ENCODE results near the gene IPO4. TPM values are rescaled to one million over a fixed set of nuclear protein-coding genes. Genes with fewer than 3 reads are reported as not detected.

The IPO4 gene
- total and polyA plus RNA-seq, 9 of the 15 experiments (the other 6 are each of a cell fraction or from before 2014, with no cell fraction given), result 7.3 to 122 (median 31.8) TPM

DNA sequence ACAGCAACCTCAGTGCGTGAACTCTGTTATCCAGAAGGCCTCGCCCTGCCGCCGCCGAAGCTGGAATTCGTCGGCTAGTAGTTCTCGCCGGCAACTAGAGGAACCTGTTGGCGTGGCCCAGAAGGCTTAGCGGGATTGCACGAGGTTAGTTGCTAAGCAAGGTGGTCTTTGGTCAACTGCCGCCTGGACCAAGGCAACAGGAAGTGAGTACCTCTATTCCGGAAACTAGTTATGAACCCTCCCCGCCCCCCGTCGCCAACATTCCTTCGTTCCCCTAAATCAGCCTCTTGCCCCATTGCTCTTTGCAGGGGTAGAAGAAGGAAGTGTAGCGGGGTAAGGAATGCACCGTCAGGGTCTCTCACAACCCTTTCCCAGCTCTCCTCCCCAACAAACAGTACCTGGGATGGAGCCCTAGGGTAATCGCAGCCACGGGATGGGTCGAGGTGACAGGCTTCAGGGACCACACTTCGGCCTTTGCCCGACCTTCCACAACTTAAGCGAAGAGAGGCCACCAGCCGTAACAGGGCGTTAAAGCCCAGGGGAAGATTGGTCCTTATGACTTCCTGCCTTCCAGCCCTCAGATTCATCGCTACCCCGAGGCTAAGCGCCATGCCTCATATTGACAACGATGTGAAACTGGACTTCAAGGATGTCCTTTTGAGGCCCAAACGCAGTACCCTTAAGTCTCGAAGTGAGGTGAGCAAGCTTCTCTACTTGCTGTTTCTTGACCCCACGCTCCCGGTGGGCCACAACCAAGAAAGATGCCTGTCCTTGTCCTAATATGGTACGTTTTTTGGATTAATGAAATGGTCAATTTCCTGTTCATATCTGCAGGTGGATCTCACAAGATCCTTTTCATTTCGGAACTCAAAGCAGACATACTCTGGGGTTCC, 44.3 kb upstream of the IPO4 start, which contains the start of gene GMPR2 (continued):
- TF ChIP-seq, protein P1, sequence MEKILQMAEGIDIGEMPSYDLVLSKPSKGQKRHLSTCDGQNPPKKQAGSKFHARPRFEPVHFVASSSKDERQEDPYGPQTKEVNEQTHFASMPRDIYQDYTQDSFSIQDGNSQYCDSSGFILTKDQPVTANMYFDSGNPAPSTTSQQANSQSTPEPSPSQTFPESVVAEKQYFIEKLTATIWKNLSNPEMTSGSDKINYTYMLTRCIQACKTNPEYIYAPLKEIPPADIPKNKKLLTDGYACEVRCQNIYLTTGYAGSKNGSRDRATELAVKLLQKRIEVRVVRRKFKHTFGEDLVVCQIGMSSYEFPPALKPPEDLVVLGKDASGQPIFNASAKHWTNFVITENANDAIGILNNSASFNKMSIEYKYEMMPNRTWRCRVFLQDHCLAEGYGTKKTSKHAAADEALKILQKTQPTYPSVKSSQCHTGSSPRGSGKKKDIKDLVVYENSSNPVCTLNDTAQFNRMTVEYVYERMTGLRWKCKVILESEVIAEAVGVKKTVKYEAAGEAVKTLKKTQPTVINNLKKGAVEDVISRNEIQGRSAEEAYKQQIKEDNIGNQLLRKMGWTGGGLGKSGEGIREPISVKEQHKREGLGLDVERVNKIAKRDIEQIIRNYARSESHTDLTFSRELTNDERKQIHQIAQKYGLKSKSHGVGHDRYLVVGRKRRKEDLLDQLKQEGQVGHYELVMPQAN (IDR thresholded peaks at IDR 0.05; ENCODE audit: borderline replicate concordance), result peak; percentile 37; the same call in 1 of the 2 replicates
- TF ChIP-seq SMAD4 (CRISPR knock-in tag; conservative IDR thresholded peaks at IDR 0.05) (0 out of 2 replicates have a peak, but pooled peaks have one; percentile 26), MYC (IDR thresholded peaks at IDR 0.05; ENCODE audit: low read depth, low read length) (peak; percentile 29; the same call in 1 of the 2 replicates), MYC (CRISPR knock-in tag; IDR thresholded peaks at IDR 0.05; ENCODE audit: borderline replicate concordance, low read depth) (no peak), ZBTB7A (IDR thresholded peaks at IDR 0.05; ENCODE audit: borderline replicate concordance, control insufficient read depth, low read depth, low read length) (peak; percentile 13; the same call in 1 of the 2 replicates), KAT7 (CRISPR knock-in tag; IDR thresholded peaks at IDR 0.05; ENCODE audit: borderline replicate concordance) (peak; percentile 62; the same call in 1 of the 2 replicates), EWSR1 (IDR thresholded peaks at IDR 0.05; ENCODE audit: borderline replicate concordance, low read depth, partially characterized antibody) (no peak), DIDO1 (tag; IDR thresholded peaks at IDR 0.05; ENCODE audit: low read depth) (0 out of 2 replicates have a peak, but pooled peaks have one; percentile 16), ATF1 (CRISPR knock-in tag; IDR thresholded peaks at IDR 0.05) (no peak), ATF1 (tag; IDR thresholded peaks at IDR 0.05) (peak; percentile 59; the same call in 1 of the 2 replicates), TBP (optimal IDR thresholded peaks at IDR 0.05; ENCODE audit: low read depth, low read length) (peak; percentile 5), NBN (IDR thresholded peaks at IDR 0.05; ENCODE audit: low read depth) (0 out of 2 replicates have a peak, but pooled peaks have one; percentile 21), SAP30 (IDR thresholded peaks at IDR 0.05; ENCODE audit: borderline replicate concordance, insufficient read depth, low read depth, low read length, poor library complexity, severe bottlenecking) (peak; percentile 6), RFX1 (IDR thresholded peaks at IDR 0.05) (peak; percentile 42; the same call in 1 of the 2 replicates), GABPA (tag; conservative IDR thresholded peaks at IDR 0.05; ENCODE audit: low read depth) (peak; percentile 93), ZFX (CRISPR knock-in tag; IDR thresholded peaks at IDR 0.05) (peak; percentile 66), ZNF77 (CRISPR knock-in tag; IDR thresholded peaks at IDR 0.05) (no peak), SUPT5H (IDR thresholded peaks at IDR 0.05) (peak; percentile 30), L3MBTL2 (IDR thresholded peaks at IDR 0.05) (peak; percentile 46), PHF8 (IDR thresholded peaks at IDR 0.05; ENCODE audit: borderline replicate concordance, low read length) (peak; percentile 74; the same call in 1 of the 2 replicates), BRCA1 (IDR thresholded peaks at IDR 0.05) (no peak), BRCA1 (CRISPR knock-in tag; IDR thresholded peaks at IDR 0.05) (no peak), ZBTB1 (CRISPR knock-in tag; IDR thresholded peaks at IDR 0.05; ENCODE audit: borderline replicate concordance, low read depth) (no peak), EP400 (IDR thresholded peaks at IDR 0.05) (peak; percentile 68)
- TF ChIP-seq, protein P2, sequence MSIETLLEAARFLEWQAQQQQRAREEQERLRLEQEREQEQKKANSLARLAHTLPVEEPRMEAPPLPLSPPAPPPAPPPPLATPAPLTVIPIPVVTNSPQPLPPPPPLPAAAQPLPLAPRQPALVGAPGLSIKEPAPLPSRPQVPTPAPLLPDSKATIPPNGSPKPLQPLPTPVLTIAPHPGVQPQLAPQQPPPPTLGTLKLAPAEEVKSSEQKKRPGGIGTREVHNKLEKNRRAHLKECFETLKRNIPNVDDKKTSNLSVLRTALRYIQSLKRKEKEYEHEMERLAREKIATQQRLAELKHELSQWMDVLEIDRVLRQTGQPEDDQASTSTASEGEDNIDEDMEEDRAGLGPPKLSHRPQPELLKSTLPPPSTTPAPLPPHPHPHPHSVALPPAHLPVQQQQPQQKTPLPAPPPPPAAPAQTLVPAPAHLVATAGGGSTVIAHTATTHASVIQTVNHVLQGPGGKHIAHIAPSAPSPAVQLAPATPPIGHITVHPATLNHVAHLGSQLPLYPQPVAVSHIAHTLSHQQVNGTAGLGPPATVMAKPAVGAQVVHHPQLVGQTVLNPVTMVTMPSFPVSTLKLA (conservative IDR thresholded peaks at IDR 0.05), result peak in 1 of 2 experiments; percentile 56; a peak in 2 of 4 replicates
